K562 (cell line): ENCODE measurements around the gene PSMD7. TPM values are rescaled to one million over a fixed set of nuclear protein-coding genes. Genes with fewer than 3 reads are reported as not detected.
A peak's percentile ranks its signal among the peaks of the same experiment; 100 is the strongest.

Source experiments
- CBFA2T3 ChIP-seq: fragments of 450-650 bp; IDR thresholded peaks from 2 replicates; pipeline ENCODE4 v1.6.1; 2017
- CLOCK ChIP-seq: fragments of 250-450 bp; sonication (Bioruptor Pico); IDR thresholded peaks from 2 replicates; pipeline ENCODE4 v1.4.0; 2020; ENCODE audit warnings: mild to moderate bottlenecking, moderate library complexity, borderline replicate concordance
- CTBP1 ChIP-seq: fragments of 450-650 bp; IDR thresholded peaks from 2 replicates; pipeline ENCODE4 v1.6.1; 2016; ENCODE audit warnings: borderline replicate concordance
- E2F5 ChIP-seq: sonication (generic); formaldehyde crosslinking; IDR thresholded peaks from 2 replicates; pipeline ENCODE4 v1.8.0; 2022; ENCODE audit warnings: mild to moderate bottlenecking, missing genetic modification reagents
- ELK1 ChIP-seq: sonication (generic); formaldehyde crosslinking; IDR thresholded peaks from 2 replicates; pipeline ENCODE4 v1.8.1; 2022; ENCODE audit warnings: missing genetic modification reagents
- EP400 ChIP-seq: fragments of 450-650 bp; IDR thresholded peaks from 2 replicates; pipeline ENCODE4 v1.6.1; 2017; ENCODE audit warnings: antibody characterized with exemption, mild to moderate bottlenecking, moderate library complexity
- FOS ChIP-seq: IDR thresholded peaks from 3 replicates; pipeline ENCODE4 v1.6.1; 2011; ENCODE audit not compliant: insufficient read length; ENCODE audit errors: extremely low read depth
- MITF ChIP-seq: IDR thresholded peaks from 2 replicates; pipeline ENCODE4 v1.6.1; 2014; ENCODE audit warnings: antibody characterized with exemption
- NR2C2 ChIP-seq, 2 experiments: fragments of 200-800 bp in 1 of 2; sonication (Bioruptor generic) in 1 of 2; sonication (generic) in 1 of 2; formaldehyde crosslinking in 1 of 2; IDR thresholded peaks; 2 replicates each; pipeline versions ENCODE4 v1.6.1 to v1.8.0; 2016 to 2022; ENCODE audit warnings: mild to moderate bottlenecking in 1 of 2, missing compliant biosample characterization in 1 of 2, missing genetic modification characterization in 1 of 2, missing genetic modification reagents in 1 of 2
- PURB ChIP-seq: sonication (generic); formaldehyde crosslinking; IDR thresholded peaks from 2 replicates; pipeline ENCODE4 v1.9.0; 2021; ENCODE audit warnings: low read depth, mild to moderate bottlenecking, missing genetic modification reagents
- RCOR1 ChIP-seq, 2 experiments: IDR thresholded peaks; 2 replicates each; pipeline ENCODE4 v1.6.1; 2012; ENCODE audit warnings: low read depth in 2 of 2, low read length in 2 of 2, borderline replicate concordance in 1 of 2, improper control_type of control experiment in 1 of 2
- SRSF1 ChIP-seq: fragments of 200-400 bp; formaldehyde crosslinking; IDR thresholded peaks from 2 replicates; pipeline ENCODE4 v1.6.1; 2017; ENCODE audit warnings: mild to moderate bottlenecking, low read depth, low read length, moderate library complexity
- TARDBP ChIP-seq: fragments of 450-650 bp; IDR thresholded peaks from 2 replicates; pipeline ENCODE4 v1.6.1; 2016
- TCFL5 ChIP-seq: fragments of 250-450 bp; sonication (Bioruptor Pico); conservative IDR thresholded peaks from 2 replicates; pipeline ENCODE4 v1.6.1; 2021; ENCODE audit warnings: mild to moderate bottlenecking, moderate library complexity, matching md5 sums
- ZEB2 ChIP-seq: fragments of 450-650 bp; IDR thresholded peaks from 2 replicates; pipeline ENCODE4 v1.6.1; 2016
- ZNF143 ChIP-seq: sonication (generic); formaldehyde crosslinking; IDR thresholded peaks from 2 replicates; pipeline ENCODE4 v1.9.0; 2022; ENCODE audit warnings: mild to moderate bottlenecking, missing genetic modification reagents
- ZNF23 ChIP-seq: fragments of 250-450 bp; sonication (Bioruptor Pico); IDR thresholded peaks from 2 replicates; pipeline ENCODE4 v1.4.0; 2020; ENCODE audit warnings: mild to moderate bottlenecking
- ZNF395 ChIP-seq: fragments of 200-800 bp; sonication (Bioruptor generic); IDR thresholded peaks from 2 replicates; pipeline ENCODE4 v1.6.1; 2017; ENCODE audit warnings: missing genetic modification characterization, missing compliant biosample characterization
- polyA plus RNA-seq, 8 experiments: library from polyadenylated mRNA; depleted of rRNA in 4 of 8; stranded (reverse) in 5 of 8; unstranded in 3 of 8; fragments of >200 nt; fragmentation: Nextera tagmentation in 2 of 8; fragmentation: Illumina TruSeq in 1 of 8; extraction: Ambion mirVana in 2 of 8; extraction: Trizol in 1 of 8; gene quantifications; 2 replicates each; pipeline versions ENCODE4 v1.2.1 to v1.2.3, GENCODE V29; 2011 to 2014; ENCODE audit warnings: inconsistent platforms in 1 of 8, missing spikeins in 1 of 8
- total RNA-seq, 7 experiments: library from RNA; depleted of rRNA in 6 of 7; stranded (reverse); fragments of >200 nt in 6 of 7; fragmentation: Illumina TruSeq in 2 of 7; extraction: Trizol in 2 of 7; gene quantifications; 2 replicates each; pipeline versions ENCODE4 v1.2.1 to v1.2.3, GENCODE V29; 2011 to 2021; ENCODE audit warnings: low replicate concordance in 1 of 7
- TF ChIP-seq, protein P1 (sequence below): fragments of 450-650 bp; formaldehyde crosslinking; IDR thresholded peaks from 2 replicates; pipeline ENCODE4 v1.4.0; 2022; ENCODE audit warnings: mild to moderate bottlenecking, moderate library complexity
- TF ChIP-seq, protein P2 (sequence below): fragments of 450-650 bp; formaldehyde crosslinking; IDR thresholded peaks from 2 replicates; pipeline ENCODE4 v1.4.0; 2020; ENCODE audit warnings: mild to moderate bottlenecking

The PSMD7 gene
- total and polyA plus RNA-seq, 9 of the 15 experiments (the other 6 are each of a cell fraction or from before 2014, with no cell fraction given): 100 to 226 (median 156) TPM

- TF ChIP-seq, protein P1, sequence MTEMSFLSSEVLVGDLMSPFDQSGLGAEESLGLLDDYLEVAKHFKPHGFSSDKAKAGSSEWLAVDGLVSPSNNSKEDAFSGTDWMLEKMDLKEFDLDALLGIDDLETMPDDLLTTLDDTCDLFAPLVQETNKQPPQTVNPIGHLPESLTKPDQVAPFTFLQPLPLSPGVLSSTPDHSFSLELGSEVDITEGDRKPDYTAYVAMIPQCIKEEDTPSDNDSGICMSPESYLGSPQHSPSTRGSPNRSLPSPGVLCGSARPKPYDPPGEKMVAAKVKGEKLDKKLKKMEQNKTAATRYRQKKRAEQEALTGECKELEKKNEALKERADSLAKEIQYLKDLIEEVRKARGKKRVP (CRISPR knock-in tag): no peak
- TF ChIP-seq, protein P2, sequence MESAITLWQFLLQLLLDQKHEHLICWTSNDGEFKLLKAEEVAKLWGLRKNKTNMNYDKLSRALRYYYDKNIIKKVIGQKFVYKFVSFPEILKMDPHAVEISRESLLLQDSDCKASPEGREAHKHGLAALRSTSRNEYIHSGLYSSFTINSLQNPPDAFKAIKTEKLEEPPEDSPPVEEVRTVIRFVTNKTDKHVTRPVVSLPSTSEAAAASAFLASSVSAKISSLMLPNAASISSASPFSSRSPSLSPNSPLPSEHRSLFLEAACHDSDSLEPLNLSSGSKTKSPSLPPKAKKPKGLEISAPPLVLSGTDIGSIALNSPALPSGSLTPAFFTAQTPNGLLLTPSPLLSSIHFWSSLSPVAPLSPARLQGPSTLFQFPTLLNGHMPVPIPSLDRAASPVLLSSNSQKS (CRISPR knock-in tag): no peak
- TF ChIP-seq PURB (CRISPR knock-in tag): no peak
- no peak for TF ChIP-seq ZNF395 (CRISPR knock-in tag)
- no peak for TF ChIP-seq TCFL5 (CRISPR knock-in tag)
- no peak for TF ChIP-seq FOS
- no peak for TF ChIP-seq SRSF1
- no peak for TF ChIP-seq TARDBP
- no peak for TF ChIP-seq NR2C2 (CRISPR knock-in tag; IDR thresholded peaks at IDR 0.05)
- TF ChIP-seq NR2C2 (tag; IDR thresholded peaks at IDR 0.05): no peak
- TF ChIP-seq E2F5: no peak
- TF ChIP-seq CLOCK: no peak
- TF ChIP-seq RCOR1 (IDR thresholded peaks at IDR 0.05; ENCODE audit: borderline replicate concordance in 1 of 2, low read depth in 2 of 2, low read length in 2 of 2): peak in 1 of 2 experiments; percentile 53; a peak in 1 of 4 replicates
- peak; percentile 78 for TF ChIP-seq MITF
- TF ChIP-seq ELK1: no peak
- TF ChIP-seq ZEB2: peak; percentile 71
- no peak for TF ChIP-seq EP400
- TF ChIP-seq CTBP1: peak; percentile 63; the same call in 1 of the 2 replicates
- TF ChIP-seq ZNF23: no peak
- no peak for TF ChIP-seq ZNF143 (CRISPR knock-in tag)
- peak; percentile 63 for TF ChIP-seq CBFA2T3
Observed at GRCh38 chr16:74280448-74280847, 16.2 kb upstream of the PSMD7 start (continued).
